Measurements from ENCODE around the gene PPP4R4.

DNA sequence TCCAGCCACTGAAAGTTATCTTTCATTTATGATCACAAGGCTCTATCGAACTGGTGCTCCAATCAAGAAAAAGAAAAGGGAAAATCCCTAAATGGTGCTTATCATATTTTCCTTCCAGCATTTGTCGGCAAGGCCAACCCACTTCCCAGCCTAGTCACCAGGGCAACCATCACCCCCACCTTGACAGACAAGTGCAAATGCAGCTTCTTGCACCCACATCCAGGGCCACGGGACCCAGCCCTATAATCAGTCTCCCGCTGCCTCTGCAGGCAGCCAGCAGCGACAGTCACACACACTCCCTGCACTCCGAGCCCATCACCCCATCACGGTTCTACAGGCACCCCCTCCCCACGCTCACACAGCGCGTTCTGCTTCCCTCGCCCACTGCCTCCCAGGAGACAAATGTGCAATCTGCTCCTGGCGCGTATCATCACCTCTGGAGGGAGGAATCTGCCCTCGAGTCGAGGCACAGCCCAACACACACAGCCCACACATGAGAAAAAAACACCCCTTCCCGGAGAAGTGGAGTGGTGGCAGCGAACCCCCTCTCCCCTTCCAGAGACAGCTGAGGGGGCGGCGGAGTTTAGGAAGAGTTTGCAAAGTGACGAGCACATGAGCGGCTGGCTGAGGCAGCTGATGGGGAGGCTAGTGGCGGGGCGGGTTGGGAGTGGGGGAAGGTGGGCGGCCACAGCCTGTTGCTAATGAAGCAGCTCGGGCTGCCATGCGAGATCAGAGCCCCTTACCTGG is 9.3 kb upstream of the PPP4R4 start:
- TF ChIP-seq POLR2A (IDR thresholded peaks at IDR 0.05; ENCODE audit: low read length) (no peak), GATA1 (IDR thresholded peaks at IDR 0.05; ENCODE audit: low read depth, low read length) (no peak)

Data from erythroblast (primary cell).